Stimulated activated CD4-positive, alpha-beta T cell treated with anti-CD3 and anti-CD28 coated beads, Interleukin-4, amount 100 ng/mL, for 1 hour (primary cell): ENCODE results near the gene PHLDA2.
A peak's percentile ranks its signal among the peaks of the same experiment; 100 is the strongest.

Source experiments
- DNase-seq: peaks from one replicate; pipeline ENCODE4 v3.0.0-alpha.2; 2020

Gene PHLDA2, protein sequence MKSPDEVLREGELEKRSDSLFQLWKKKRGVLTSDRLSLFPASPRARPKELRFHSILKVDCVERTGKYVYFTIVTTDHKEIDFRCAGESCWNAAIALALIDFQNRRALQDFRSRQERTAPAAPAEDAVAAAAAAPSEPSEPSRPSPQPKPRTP

DNA sequence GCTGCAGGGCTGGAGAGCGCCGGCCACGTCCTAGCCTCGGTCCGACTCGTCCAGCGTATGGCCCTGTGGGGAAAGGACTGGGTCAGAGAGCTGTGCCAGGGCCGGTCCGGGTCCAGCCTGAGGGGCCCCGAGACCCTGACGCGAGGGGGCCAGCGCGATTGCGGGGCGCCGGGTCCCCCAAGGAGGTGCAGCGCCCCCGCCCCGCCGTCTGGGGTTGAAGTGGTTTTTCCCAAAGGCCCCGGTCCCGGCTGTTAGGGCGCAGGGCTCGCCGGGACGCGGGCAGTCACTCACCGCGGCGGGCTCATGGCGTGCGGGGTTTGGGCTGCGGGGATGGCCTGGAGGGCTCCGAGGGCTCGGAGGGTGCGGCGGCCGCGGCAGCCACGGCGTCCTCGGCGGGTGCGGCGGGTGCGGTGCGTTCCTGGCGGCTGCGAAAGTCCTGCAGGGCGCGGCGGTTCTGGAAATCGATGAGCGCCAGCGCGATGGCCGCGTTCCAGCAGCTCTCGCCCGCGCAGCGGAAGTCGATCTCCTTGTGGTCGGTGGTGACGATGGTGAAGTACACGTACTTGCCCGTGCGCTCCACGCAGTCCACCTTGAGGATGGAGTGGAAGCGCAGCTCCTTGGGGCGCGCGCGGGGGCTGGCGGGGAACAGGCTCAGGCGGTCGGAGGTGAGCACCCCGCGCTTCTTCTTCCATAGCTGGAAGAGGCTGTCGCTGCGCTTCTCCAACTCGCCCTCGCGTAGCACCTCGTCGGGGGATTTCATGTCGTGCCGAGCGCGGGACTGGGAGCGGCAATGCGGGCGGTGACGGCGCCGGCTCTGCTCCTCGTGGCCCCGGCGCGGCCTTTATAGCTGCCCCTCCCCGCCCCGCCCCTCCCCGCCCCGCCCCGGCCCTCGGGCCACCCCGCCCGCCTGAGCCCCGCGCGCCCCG, at the start of gene PHLDA2:
Gene PHLDA2, minus strand, starts transcription at position 816 of the 926 bp plus-strand sequence. Its CDS starts 56 bp downstream, at position 760.
- DNase-seq, result peak; percentile 60

DNA sequence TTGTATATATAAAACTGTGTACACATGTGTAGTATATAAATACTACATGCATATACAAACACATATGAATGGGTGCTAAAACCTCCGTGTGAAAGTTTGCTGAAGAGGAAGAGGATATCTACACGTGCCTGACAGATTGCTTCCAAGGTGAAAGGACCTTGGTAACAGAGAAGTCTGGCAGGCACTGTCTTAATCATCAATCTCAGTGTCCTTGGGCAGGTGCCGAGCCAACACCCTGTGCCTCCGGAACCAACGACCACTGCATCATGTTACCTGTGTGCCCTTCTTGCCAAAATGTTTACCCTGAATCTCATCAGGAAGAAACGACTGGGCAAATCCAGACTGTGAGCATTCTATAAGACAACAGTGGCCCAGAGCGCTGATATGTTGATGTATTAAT, 47.9 kb upstream of the PHLDA2 start:
- DNase-seq, result no peak

DNA sequence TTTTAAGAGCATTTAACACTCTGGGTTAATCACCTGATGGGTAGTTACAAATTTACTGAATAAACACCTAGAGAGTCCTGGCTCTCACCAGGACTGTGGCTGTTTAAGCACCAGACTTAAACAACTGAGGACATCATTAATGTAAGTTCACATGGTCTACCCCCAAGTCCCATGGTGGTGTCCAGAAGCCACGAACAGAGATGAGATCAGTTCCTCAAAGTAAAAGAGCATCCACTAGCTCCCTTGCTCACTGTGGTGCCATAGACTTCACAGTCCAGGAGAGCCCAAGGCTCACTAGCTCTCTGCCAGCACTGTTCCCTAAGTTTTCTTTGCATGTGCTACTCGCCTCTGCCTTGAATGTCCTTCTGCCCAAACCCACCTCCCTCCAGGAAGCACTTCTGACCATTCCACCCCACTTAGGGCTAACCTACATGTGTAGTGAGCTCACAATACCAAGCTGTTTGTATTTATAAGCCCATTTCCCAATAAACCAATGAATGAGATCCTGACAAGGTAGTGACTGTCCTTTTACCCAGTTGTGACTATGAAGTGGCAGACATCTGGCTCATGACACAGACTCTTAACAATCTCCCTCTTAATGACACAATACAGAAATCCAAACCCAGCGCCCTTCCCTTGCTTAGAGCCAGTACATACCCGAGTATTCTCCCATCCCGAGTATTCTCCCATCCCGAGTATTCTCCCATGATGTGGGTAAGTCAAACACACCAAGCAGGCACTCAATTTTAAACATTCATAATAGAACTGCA, 47.3 kb upstream of the PHLDA2 start:
- DNase-seq, result no peak

DNA sequence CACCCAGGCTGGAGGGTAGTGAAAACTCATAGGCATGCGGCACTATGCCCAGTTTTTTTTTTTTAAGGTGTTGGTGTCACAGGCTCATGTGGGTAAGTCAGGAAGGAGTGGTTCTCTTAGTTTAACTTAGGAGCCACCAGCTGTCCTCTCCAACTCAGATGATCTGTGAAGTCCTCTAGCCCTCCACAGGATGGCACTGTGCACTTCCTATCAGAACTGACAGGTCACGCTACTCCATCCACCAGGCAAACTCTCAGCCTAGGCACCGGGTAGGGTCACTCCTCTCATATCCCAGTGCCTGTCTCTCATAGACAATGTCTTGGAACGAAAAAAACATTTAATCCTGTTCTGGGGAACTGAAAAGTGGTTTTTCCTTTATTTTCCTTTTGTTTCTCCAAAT, 46.4 kb upstream of the PHLDA2 start:
- peak; percentile 32 for DNase-seq

DNA sequence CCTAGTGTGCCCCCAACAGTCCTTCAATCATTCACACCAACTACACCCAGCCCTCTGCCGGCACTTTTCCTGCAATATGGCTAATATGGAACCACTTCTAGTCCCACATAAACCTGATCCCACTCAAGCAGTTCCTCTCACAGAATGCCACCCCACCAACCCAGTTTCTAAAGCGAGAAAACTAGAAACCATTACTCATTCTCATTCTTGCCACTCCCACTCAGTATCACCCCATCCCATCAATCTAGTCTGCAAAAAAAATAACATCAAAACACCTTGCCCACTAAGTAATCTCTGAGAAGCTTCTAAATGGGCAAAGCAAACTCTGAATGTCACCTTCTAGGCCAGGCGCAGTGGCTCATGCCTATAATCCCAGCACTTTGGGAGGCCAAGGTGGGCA, 45.1 kb upstream of the PHLDA2 start:
- no peak for DNase-seq

DNA sequence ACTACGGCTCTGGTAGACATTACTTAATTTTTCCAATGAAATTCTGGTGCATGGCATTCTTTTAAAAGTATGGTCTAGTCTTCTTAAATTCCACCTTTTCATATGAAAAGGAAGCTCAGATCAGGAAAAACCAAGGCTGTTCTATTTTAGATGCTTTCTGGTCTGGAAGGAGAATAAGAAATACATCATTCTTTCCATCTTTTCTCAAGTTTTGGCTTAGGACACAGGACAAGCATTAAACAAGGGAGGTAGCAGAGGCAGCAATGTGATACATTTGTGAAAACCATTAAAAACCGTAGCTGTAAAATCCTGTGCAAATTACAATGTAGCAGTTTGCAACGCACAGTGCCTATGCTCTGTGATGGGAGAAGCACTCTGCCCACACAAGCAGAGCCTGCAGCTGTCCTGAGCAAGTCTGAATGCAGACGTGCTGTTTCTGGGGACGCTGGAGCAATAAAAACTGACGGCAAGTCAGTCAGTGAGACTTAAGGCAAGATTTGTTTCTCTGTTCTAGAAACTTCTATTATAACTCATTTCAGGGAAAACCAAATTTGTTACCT, 39.2 kb upstream of the PHLDA2 start:
- no peak for DNase-seq

DNA sequence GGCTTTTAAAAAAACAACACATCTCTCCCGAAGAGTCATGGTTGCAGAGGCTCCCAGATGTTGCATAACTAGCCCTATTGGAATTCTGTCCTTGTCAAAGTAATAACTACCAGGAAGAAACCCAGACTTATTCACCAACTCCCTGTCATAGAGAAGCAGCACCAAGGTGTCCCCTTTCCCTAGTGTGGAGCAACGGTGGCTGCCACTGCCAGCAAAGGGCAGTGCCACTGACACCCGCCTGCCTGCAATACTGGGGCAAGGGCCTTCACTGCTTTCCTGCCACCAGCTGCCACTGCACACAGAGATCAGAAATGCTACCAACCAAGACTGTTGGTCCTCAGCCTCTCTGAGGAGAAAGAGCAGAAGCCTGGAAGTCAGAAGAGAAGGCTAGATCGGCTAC, 35.6 kb upstream of the PHLDA2 start:
- no peak for DNase-seq

DNA sequence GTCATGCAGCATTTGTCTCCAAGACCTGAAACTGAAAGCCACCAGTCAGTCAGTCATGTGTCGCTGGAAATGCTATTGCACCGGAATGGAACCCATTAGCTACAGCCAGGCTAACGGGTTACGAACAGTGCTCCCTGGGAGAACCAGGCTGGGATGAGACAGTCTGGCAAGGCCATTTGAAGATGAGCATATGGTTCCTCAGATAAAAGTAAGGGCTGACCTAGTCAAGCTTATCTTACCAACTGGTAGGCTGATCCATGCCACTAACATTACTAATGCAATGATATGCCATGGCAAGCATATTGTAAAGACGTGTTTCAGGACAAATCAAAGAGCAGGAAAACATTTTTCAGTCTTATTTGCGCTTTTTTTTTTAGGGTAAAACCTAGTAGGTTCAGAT, 34.5 kb upstream of the PHLDA2 start:
- no peak for DNase-seq

DNA sequence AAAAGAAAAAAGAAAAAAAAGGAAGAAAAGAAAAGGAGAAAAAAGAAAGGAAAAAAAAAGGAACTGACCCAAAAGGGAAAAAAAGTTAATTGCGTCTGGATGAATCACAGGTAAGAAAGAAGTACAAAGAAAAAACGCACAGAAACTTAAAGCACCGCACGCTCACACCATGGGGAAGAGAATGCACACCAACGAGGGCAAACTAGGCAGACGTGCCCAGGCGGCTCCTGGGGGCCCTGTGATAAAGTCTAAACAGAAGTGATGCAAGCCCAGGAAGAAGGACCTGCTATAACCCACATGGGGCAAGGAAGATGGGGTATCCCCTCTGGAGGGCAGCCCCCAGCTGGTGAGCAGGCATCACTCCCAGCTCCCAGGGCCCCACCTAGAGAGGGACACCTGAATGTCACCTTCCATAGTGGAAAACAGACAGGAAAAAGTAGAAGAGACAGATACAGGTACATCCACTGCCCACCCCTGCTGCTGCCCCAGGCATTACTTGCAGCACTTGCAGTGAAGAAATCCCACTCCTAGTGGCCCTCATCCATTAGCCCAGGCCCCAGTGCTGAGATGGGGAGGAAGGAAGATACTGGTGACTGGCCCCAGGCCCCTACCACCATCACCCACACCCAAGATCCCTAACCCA, 34.0 kb upstream of the PHLDA2 start:
- no peak for DNase-seq

DNA sequence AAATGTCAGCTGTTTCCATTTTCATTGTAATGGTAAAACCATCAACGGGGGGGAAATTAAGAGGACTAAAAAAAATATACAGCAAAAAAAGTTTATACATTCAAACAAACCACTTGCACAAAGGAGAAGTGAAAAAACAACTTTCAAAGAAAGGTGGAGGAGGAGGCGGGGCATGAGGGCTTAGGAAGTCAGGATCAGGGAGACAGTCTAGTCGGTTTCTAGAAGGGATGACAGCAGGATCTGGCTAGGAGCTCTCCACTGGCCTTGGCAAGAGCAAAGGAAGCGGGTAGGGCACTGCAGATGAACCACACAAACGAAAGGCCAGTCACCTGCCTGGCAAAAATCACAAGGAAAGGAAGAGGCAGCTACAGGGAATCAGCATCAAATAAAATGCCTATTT, 31.9 kb upstream of the PHLDA2 start:
- no peak for DNase-seq

DNA sequence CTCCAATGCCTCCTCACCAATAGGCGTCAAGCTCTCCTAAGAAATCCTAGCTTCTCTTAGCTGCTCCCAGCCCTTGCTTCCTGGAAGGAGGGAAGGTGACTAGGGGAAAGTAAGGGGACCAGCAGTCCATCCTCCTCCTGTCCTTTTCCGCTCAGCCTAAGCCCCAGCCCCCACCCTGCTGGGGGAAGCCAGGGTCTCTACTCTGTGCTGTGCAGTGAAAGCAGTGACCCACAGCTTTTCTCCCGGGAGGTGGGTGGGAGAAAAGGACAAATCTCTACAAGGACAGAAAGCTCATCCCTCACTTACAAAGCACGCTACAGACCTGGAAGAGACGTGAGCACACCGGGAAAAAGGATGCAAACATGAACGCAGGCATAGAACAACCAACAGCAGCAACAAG, 30.9 kb upstream of the PHLDA2 start:
- no peak for DNase-seq

DNA sequence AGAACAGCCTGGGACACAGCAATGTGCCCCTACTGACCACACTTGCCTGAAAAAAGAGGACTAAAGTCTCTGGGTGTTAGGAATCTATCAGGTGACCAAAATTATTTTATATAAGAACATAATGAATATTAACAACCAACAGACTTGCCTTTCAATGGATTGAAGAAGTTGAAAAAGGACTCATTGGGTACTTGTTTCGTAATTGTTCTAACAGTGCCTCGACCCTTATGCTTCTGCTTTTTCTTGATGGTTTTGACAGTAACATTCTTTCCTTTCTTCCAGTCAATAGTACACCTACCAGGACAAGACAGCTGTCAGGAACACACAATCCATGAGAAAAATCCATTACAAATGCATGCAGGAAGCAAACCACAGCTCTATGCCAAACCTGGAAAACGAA, 29.0 kb upstream of the PHLDA2 start:
- no peak for DNase-seq

DNA sequence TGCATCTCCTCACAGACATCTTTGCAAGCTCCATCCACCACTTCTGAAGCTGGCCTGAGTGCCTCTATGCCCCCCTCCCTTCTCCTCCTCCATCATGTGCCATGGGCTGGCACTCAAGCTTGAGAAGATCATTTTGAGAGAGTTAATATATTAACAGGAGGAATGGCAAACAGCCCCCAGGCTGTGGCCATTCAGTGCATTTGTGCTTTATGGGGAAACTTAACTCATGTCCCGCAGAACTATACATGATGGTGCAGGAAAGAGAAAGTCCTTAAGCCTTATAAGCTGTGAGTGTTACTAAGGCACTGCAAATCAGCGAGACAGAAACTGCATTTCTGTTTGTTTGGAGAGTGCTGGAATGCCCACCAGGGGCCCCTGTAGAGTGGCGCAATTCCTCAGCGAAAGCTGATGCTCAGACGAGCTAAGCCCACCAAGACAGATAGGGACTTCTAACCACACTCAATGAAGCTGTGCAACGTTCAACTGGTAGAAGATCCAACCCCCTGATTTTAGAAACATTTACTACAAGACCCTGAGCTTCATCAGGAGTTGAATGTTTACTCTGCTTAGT, 26.8 kb upstream of the PHLDA2 start:
- DNase-seq, result no peak

DNA sequence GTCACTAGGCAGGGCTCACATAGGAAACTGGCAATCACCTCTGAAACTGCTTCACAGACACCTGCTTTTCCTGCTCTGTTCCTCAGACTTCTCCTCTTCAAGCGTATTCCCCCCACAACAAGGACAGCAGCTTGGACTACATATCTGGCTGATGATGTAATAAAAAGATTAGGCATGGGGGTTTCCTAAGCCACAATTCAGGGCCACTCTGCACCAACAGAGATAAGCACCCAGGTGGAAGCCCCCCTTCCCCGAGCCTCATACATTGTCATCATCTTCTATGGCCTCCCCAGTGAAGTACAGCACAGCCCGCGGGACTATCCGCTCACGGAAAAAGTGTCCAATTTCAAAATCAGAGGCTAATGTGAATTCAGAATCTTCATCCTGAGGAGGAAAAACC, 25.0 kb upstream of the PHLDA2 start:
- DNase-seq, result no peak

DNA sequence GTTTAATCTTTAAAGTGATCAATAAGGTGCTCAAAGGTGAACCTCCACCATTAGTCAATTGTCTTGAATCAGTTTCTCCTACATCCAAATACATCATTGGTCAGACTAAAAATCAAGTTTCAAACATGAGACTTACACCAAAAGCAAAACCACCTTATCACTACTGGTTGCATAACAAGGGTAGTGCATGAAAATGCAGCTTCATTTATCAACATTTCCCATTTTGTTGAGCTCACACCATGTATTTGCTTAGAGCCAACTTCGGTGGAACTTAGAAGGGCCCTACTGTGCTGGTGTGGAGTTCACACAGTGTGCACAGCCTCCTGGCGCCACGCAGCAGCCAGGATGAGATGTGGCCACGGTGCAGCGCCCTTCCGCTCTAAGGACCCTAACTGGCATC, 23.1 kb upstream of the PHLDA2 start:
- DNase-seq, result no peak

DNA sequence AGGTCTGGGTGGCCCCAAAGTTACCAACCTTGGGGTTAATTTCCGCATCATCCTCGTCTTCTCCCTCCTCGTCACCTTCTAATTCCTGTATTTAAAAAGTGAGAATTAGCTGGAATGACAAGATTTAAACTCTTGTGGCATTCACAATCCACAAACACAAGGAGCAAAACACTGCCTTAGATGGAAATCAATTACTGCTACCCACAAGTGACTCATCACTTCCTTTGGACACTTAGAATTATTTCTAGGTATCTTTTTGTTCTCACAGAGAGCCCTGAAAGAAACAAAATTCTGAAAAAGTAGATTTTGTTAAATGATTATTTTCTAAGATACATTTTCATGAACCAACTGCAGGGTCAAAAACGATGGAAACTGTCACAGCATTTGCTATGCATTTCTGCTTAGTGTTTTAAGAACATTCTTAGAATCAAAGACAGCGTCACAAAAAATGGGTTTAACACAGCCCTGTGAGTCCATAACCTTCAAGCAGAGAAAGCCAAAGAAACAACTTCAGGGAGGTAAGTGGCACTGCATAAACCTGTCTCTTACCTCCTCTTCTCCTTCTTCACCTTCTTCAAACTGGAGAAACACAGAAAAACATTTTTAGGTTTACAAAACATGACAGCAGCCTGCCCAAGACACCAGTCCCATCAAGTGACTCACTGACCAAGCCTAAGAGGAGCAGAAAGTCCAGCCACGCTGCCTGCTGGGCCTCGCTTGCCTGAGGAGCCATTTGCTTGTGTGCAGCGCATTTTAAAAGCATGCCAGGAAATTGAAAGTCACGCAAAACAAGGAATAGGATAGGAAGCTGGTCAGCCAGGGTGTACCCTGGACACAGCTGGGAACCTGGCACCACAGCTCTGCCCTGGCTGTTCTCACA, 22.3 kb upstream of the PHLDA2 start:
- DNase-seq, result no peak

DNA sequence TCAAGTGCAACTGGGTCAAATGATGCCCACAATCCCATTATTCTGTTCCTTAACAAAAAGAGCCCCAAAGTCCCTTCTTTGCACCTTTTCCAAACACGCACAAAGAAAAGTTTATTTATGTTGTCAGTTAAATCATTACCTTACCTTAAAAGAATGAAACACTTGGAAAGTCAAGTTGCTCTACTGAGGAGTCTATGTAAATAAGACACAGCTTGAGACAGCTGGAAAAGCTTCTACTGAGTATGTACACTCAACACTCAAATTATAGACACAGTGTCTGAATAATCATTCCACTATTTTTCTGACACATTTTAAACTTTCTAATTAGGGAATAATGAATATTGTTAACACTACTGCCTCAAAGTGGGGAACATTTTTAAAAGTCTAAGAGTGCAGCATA, 21.6 kb upstream of the PHLDA2 start:
- no peak for DNase-seq

DNA sequence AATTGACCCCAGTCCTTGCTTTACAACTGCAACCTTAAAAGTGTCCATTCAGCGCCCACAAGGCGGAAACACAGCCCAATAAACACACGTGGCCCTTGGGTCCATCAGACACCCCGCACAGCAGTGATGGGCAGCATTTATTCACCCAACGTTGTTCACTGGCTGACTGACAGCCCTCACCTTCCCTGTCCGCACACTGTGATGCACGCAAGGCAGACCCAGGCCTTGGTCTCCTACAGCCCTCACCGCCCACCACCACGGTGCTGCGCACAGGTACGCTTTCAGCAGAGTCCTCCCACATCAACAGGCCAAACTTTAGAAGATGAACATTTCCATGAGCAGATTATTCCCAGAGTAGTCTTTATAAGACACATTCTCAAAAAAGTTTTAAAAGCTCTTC, 20.7 kb upstream of the PHLDA2 start:
- DNase-seq, result no peak

DNA sequence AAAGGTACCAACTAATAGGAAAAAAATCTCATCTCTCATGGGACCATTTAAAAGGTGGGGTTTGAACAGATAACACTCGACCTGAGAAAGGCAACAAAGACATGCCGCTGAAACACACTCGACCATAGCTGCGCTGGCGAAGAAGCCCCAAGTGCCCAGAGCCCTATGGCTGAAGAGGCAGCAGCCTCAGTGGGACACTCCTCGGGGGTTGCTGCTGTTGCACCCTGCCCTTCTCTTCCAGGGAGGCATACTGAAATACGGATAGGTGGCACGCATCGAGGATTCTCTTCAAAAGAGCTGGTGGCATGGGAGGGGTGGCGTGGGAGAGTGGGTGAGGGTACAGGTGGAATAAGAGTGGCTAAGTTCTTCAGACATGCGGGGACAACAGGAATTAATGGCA, 18.5 kb upstream of the PHLDA2 start:
- DNase-seq, result no peak

DNA sequence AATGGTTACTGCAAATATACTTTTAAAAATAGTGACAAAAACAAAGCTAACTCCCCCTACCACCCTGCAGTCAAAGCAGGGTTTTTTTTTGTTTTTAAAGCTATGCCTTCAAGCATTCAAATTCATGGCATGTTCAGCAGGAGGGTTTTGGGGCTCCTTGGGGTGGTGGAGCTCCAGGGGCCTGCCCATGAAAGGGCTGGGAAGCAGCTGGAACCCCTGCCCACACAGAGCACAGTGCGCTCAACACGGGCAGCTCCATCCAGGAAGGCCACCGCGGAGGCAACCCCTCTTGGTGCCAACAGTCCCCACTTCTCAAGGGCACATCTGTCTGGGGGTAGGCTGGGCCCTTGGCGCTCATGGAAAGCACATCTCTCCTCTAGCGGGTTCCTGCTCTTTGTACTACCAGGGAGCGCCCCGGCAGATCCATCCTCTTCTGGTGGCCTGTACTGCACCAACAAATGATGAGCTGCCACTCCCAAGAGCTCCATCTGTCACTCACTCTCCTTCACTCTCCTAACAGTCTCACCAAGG, 16.6 kb upstream of the PHLDA2 start:
- DNase-seq, result no peak

DNA sequence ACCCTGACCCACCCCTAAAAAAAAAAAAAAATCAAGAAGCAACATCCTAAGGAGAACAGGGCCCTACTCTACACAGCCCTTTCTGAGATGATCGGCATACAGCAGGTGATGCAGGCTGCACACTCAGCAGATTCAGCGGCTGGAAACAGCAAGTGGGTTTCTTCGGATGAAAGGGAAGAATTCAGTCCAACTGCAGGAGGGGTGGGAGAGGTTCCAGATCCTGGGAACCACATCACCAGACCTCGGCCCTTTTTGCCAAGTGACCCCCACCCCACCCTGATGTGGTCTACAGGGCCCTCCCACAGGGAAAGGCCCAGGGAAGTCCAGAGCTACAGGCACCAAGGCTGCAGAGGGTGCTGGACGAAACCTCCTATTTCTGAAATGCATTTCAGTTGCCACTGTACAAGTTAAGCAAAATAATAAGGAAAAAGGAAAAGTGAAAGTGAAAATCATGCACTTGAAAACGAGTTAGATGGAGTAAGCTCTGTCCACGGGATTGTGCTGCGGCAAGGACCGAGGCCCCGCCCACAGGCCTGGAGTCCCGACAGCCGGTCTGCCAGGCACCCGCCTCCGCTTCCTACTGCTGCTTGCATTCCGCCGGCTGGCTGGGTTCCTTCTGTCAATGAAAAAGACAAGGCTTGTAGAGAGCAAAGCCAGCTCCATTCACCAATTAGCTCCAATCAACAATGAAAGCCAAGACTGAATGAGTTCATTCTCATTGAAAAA, 16.0 kb upstream of the PHLDA2 start:
- DNase-seq, result peak; percentile 52
